Activated B cell treated with CpG ODN at 0.5 μM for 24 hours (primary cell): ENCODE measurements around the gene VCL. TPM values are rescaled to one million over a fixed set of nuclear protein-coding genes. Genes with fewer than 3 reads are reported as not detected.

ENCODE experiments used
- ATAC-seq: fragments of 200-7000 bp; cut with Tn5 transposase; one replicate; pipeline ENCODE4 v1.10.0; 2021; ENCODE audit warnings: low read depth, mild to moderate bottlenecking, moderate library complexity
- CTCF ChIA-PET: fragments of 350-600 bp; sonication (Branson Sonifier 250); formaldehyde crosslinking; loops from one replicate; lab custom pipeline; 2021; ENCODE audit warnings: antibody characterized with exemption; lab: Charles Lee
- POLR2A ChIA-PET: fragments of 350-600 bp; sonication (Branson Sonifier 250); formaldehyde crosslinking; loops from one replicate; lab custom pipeline; 2021; ENCODE audit warnings: antibody characterized with exemption; lab: Charles Lee
- DNase-seq: peaks from one replicate; pipeline ENCODE4 v3.0.0; 2022
- H3K27ac Mint-ChIP-seq: one replicate; pipeline ENCODE4 v1.8.0; 2020; ENCODE audit warnings: mixed read lengths
- H3K27me3 Mint-ChIP-seq: one replicate; pipeline ENCODE4 v1.8.0; 2021; ENCODE audit warnings: mixed read lengths
- H3K36me3 Mint-ChIP-seq: one replicate; pipeline ENCODE4 v1.8.0; 2021; ENCODE audit warnings: low read depth, mixed read lengths
- H3K4me1 Mint-ChIP-seq: one replicate; pipeline ENCODE4 v1.8.0; 2021; ENCODE audit warnings: mixed read lengths
- H3K4me3 Mint-ChIP-seq: one replicate; pipeline ENCODE4 v1.8.0; 2020; ENCODE audit warnings: mild to moderate bottlenecking, mixed read lengths
- H3K9me3 Mint-ChIP-seq: one replicate; pipeline ENCODE4 v1.8.0; 2020; ENCODE audit warnings: mixed read lengths
- CTCF ChIP-seq: fragments of 200-600 bp; IDR thresholded peaks from one replicate; pipeline ENCODE4 v1.8.0; 2022; ENCODE audit warnings: antibody characterized with exemption, mild to moderate bottlenecking
- intact Hi-C: fragments of 100-400 bp; cut with micrococcal nuclease; formaldehyde crosslinking; loops from one replicate; pipeline ENCODE4 v1.15.1; 2024
- total RNA-seq: library from RNA; stranded (reverse); gene quantifications from 2 replicates; pipeline ENCODE4 v1.2.3, GENCODE V29; 2022

VCL gene
- total RNA-seq, 1 donor from 2014 or later, result 21.3 TPM

GRCh38 chr10:74110120-74110519, 112.2 kb downstream of the VCL start:
- H3K27me3 Mint-ChIP-seq, result no peaks in the 10 kb centered on the region
- intact Hi-C loops, result no loop called here
- TF ChIP-seq CTCF, result no peak
- DNase-seq (no peak), ATAC-seq (no peak)
- POLR2A ChIA-PET, result no interaction called here
- no peak overlapping the region for H3K4me3 Mint-ChIP-seq
- no peaks in the 10 kb centered on the region for H3K9me3 Mint-ChIP-seq
- H3K36me3 Mint-ChIP-seq, result peaks cover 96% of the 10 kb centered on the region
- H3K27ac Mint-ChIP-seq, result no peak overlapping the region
- CTCF ChIA-PET, result interaction anchor here (0.7 to 1.2 kb wide), 2 partner anchors 8 to 134 kb away, joined by 3 read pairs; no protein-coding TSS in a partner anchor
- H3K4me1 Mint-ChIP-seq, result no peaks in the 10 kb centered on the region

- peaks cover 96% of the 10 kb centered on the region for H3K36me3 Mint-ChIP-seq
- ChIA-PET CTCF (interaction anchor here (1.0 kb wide), 1 partner anchor 226 kb away, joined by 3 read pairs; no protein-coding TSS in a partner anchor), POLR2A (no interaction called here)
- DNase-seq, result no peak
- H3K27me3 Mint-ChIP-seq, result no peaks in the 10 kb centered on the region
- ATAC-seq, result no peak
- intact Hi-C loops, result no loop called here
- no peak overlapping the region for H3K4me3 Mint-ChIP-seq
- TF ChIP-seq CTCF, result no peak
- H3K4me1 Mint-ChIP-seq, result no peaks in the 10 kb centered on the region
- no peak overlapping the region for H3K27ac Mint-ChIP-seq
- no peaks in the 10 kb centered on the region for H3K9me3 Mint-ChIP-seq
Measured at GRCh38 chr10:74111799-74112198, 113.9 kb downstream of the VCL start.

- peaks cover 94% of the 10 kb centered on the region for H3K36me3 Mint-ChIP-seq
- no peak overlapping the region for H3K4me3 Mint-ChIP-seq
- ChIA-PET POLR2A (no interaction called here), CTCF (no interaction called here)
- intact Hi-C loops, result no loop called here
- no peaks in the 10 kb centered on the region for H3K9me3 Mint-ChIP-seq
- no peak for DNase-seq
- H3K27ac Mint-ChIP-seq, result no peak overlapping the region
- no peak for ATAC-seq
- no peak for TF ChIP-seq CTCF
- no peaks in the 10 kb centered on the region for H3K27me3 Mint-ChIP-seq
- H3K4me1 Mint-ChIP-seq, result peaks cover 5% of the 10 kb centered on the region
Measured at GRCh38 chr10:74113546-74113945, 115.6 kb downstream of the VCL start.

GRCh38 chr10:74114041-74114448, 116.1 kb downstream of the VCL start:
- Mint-ChIP-seq H3K9me3 (no peaks in the 10 kb centered on the region), H3K4me3 (no peak overlapping the region), H3K36me3 (peaks cover 94% of the 10 kb centered on the region), H3K4me1 (peaks cover 5% of the 10 kb centered on the region), H3K27me3 (no peaks in the 10 kb centered on the region), H3K27ac (no peak overlapping the region)
- intact Hi-C loops, result no loop called here
- no peak for ATAC-seq
- no peak for TF ChIP-seq CTCF
- CTCF ChIA-PET, result no interaction called here
- DNase-seq, result no peak
- POLR2A ChIA-PET, result no interaction called here

GRCh38 chr10:74117738-74118137, 119.8 kb downstream of the VCL start:
- intact Hi-C loops, result no loop called here
- Mint-ChIP-seq H3K27me3 (no peaks in the 10 kb centered on the region), H3K9me3 (no peaks in the 10 kb centered on the region), H3K36me3 (peaks cover 90% of the 10 kb centered on the region), H3K4me1 (peaks cover 5% of the 10 kb centered on the region), H3K4me3 (no peak overlapping the region), H3K27ac (peak overlapping the region; percentile 53)
- ATAC-seq, result peak; percentile 47
- no peak for DNase-seq
- ChIA-PET CTCF (interaction anchor here (1.0 kb wide), 1 partner anchor 8 kb away, joined by 3 read pairs; no protein-coding TSS in a partner anchor), POLR2A (no interaction called here)
- no peak for TF ChIP-seq CTCF
